ENCODE data around the gene TECPR2. TPM values are rescaled to one million over a fixed set of nuclear protein-coding genes. Genes with fewer than 3 reads are reported as not detected.
A peak's percentile ranks its signal among the peaks of the same experiment; 100 is the strongest.

The TECPR2 gene
- total and polyA plus RNA-seq, 2 of the 13 experiments (the other 11 are each of a cell fraction or from before 2014, with no cell fraction given), result 3.5 to 5.7 TPM

- TF ChIP-seq SP4 (CRISPR knock-in tag; IDR thresholded peaks at IDR 0.05) (no peak), ZKSCAN1 (IDR thresholded peaks at IDR 0.05; ENCODE audit: low read length) (no peak), ATM (IDR thresholded peaks at IDR 0.05; ENCODE audit: borderline replicate concordance) (no peak), MIER2 (CRISPR knock-in tag; IDR thresholded peaks at IDR 0.05) (no peak), ZNF430 (CRISPR knock-in tag; IDR thresholded peaks at IDR 0.05) (no peak), PBX3 (CRISPR knock-in tag; IDR thresholded peaks at IDR 0.05; ENCODE audit: borderline replicate concordance) (no peak), HOXA3 (CRISPR knock-in tag; IDR thresholded peaks at IDR 0.05) (peak; percentile 44; the same call in 1 of the 2 replicates), MLX (CRISPR knock-in tag; IDR thresholded peaks at IDR 0.05) (no peak), NAIF1 (CRISPR knock-in tag; IDR thresholded peaks at IDR 0.05; ENCODE audit: borderline replicate concordance) (no peak), TERF1 (CRISPR knock-in tag; IDR thresholded peaks at IDR 0.05) (no peak), PCBP1 (IDR thresholded peaks at IDR 0.05; ENCODE audit: borderline replicate concordance, low read depth, low read length) (no peak), CENPX (CRISPR knock-in tag; IDR thresholded peaks at IDR 0.05) (no peak), ZNF484 (CRISPR knock-in tag; IDR thresholded peaks at IDR 0.05; ENCODE audit: borderline replicate concordance, low read depth) (no peak), HNRNPH1 (optimal IDR thresholded peaks at IDR 0.05; ENCODE audit: low read depth, low read length) (no peak), SPEN (CRISPR knock-in tag; IDR thresholded peaks at IDR 0.05; ENCODE audit: low read depth) (peak; percentile 34; the same call in 1 of the 2 replicates), ZBTB38 (CRISPR knock-in tag; IDR thresholded peaks at IDR 0.05) (peak; percentile 91), ZNF710 (CRISPR knock-in tag; IDR thresholded peaks at IDR 0.05; ENCODE audit: borderline replicate concordance) (no peak), YEATS2 (CRISPR knock-in tag; IDR thresholded peaks at IDR 0.05; ENCODE audit: borderline replicate concordance) (0 out of 2 replicates have a peak, but pooled peaks have one; percentile 21), HOXA5 (CRISPR knock-in tag; IDR thresholded peaks at IDR 0.05) (no peak)
Observed at GRCh38 chr14:102437997-102438915, 75.5 kb downstream of the TECPR2 start (continued).
